HEK293 (cell line): ENCODE results near the gene ADAMTSL3.
A peak's percentile ranks its signal among the peaks of the same experiment; 100 is the strongest.

Experiments used
- CTCF ChIA-PET: fragments of 350-600 bp; formaldehyde crosslinking; extraction: SDS; loops from one replicate; lab custom pipeline; 2021; ENCODE audit warnings: antibody characterized with exemption; lab: Yijun Ruan, JAX
- POLR2A ChIA-PET: fragments of 300-600 bp; formaldehyde crosslinking; extraction: SDS; loops from one replicate; lab custom pipeline; 2020; ENCODE audit warnings: antibody characterized with exemption, inconsistent platforms; lab: Yijun Ruan, JAX
- H3K27ac ChIP-seq: fragments of 200-500 bp; sonication (Bioruptor generic); 2 replicates; pipeline ENCODE4 v1.5.1; 2014; ENCODE audit warnings: low read depth, low read length, control low read depth, inconsistent platforms; ENCODE audit errors: extremely low read depth
- H3K36me3 ChIP-seq, 2 experiments: fragments of 200-500 bp in 1 of 2; sonication (Bioruptor generic) in 1 of 2; 1 replicate in 1 of 2; 2 replicates in 1 of 2; pipeline ENCODE4 v1.5.1; 2014 to 2017; ENCODE audit warnings: inconsistent platforms in 2 of 2, low read length in 2 of 2; ENCODE audit not compliant: control insufficient read depth in 2 of 2, insufficient read depth in 1 of 2
- H3K4me1 ChIP-seq: fragments of 200-500 bp; sonication (Bioruptor generic); 2 replicates; pipeline ENCODE4 v1.5.1; 2014; ENCODE audit warnings: mild to moderate bottlenecking, low read length, inconsistent platforms; ENCODE audit not compliant: control insufficient read depth, insufficient read depth
- H3K4me3 ChIP-seq: 2 replicates; pipeline ENCODE4 v1.5.1; 2011; ENCODE audit warnings: low read depth, mild to moderate bottlenecking, control low read depth, low read length, moderate library complexity
- H3K9me3 ChIP-seq: fragments of 200-500 bp; sonication (Bioruptor generic); 2 replicates; pipeline ENCODE4 v1.5.1; 2014; ENCODE audit warnings: low read depth, low read length, inconsistent platforms; ENCODE audit not compliant: control insufficient read depth, insufficient read depth
- AEBP2 ChIP-seq: fragments of 450-650 bp; formaldehyde crosslinking; IDR thresholded peaks from 2 replicates; pipeline ENCODE4 v1.5.1; 2016; ENCODE audit warnings: missing biosample characterization, missing genetic modification characterization, borderline replicate concordance
- GLI4 ChIP-seq: fragments of 450-650 bp; formaldehyde crosslinking; IDR thresholded peaks from 2 replicates; pipeline ENCODE4 v1.5.1; 2016; ENCODE audit warnings: missing biosample characterization, missing genetic modification characterization
- KLF1 ChIP-seq: fragments of 450-650 bp; formaldehyde crosslinking; IDR thresholded peaks from 2 replicates; pipeline ENCODE4 v1.5.1; 2016; ENCODE audit warnings: missing biosample characterization, missing genetic modification characterization
- PBX3 ChIP-seq: sonication (generic); formaldehyde crosslinking; IDR thresholded peaks from 2 replicates; pipeline ENCODE4 v1.8.1; 2022; ENCODE audit warnings: mild to moderate bottlenecking, moderate library complexity, missing genetic modification reagents
- SALL2 ChIP-seq: fragments of 450-650 bp; formaldehyde crosslinking; IDR thresholded peaks from 2 replicates; pipeline ENCODE4 v1.5.0; 2017; ENCODE audit warnings: missing biosample characterization, mild to moderate bottlenecking, missing genetic modification characterization, borderline replicate concordance
- SCRT1 ChIP-seq: fragments of 450-650 bp; formaldehyde crosslinking; IDR thresholded peaks from 2 replicates; pipeline ENCODE4 v1.5.1; 2016; ENCODE audit warnings: missing biosample characterization, missing genetic modification characterization, borderline replicate concordance
- SCRT2 ChIP-seq: fragments of 450-650 bp; formaldehyde crosslinking; IDR thresholded peaks from 2 replicates; pipeline ENCODE4 v1.5.1; 2016; ENCODE audit warnings: missing biosample characterization, missing genetic modification characterization
- WT1 ChIP-seq: fragments of 450-650 bp; formaldehyde crosslinking; IDR thresholded peaks from 2 replicates; pipeline ENCODE4 v1.5.1; 2016; ENCODE audit warnings: missing biosample characterization, missing genetic modification characterization
- ZBTB10 ChIP-seq: fragments of 450-650 bp; formaldehyde crosslinking; IDR thresholded peaks from 2 replicates; pipeline ENCODE4 v1.5.1; 2016; ENCODE audit warnings: missing biosample characterization, missing genetic modification characterization
- ZFP37 ChIP-seq: fragments of 450-650 bp; formaldehyde crosslinking; IDR thresholded peaks from 2 replicates; pipeline ENCODE4 v1.5.1; 2016; ENCODE audit warnings: missing biosample characterization, missing genetic modification characterization
- ZNF10 ChIP-seq: fragments of 450-650 bp; formaldehyde crosslinking; IDR thresholded peaks from 2 replicates; pipeline ENCODE4 v1.5.1; 2017; ENCODE audit warnings: missing biosample characterization, missing genetic modification characterization
- ZNF214 ChIP-seq: fragments of 450-650 bp; formaldehyde crosslinking; IDR thresholded peaks from 2 replicates; pipeline ENCODE4 v1.5.1; 2017; ENCODE audit warnings: missing biosample characterization, mild to moderate bottlenecking, missing genetic modification characterization, borderline replicate concordance
- ZNF239 ChIP-seq: fragments of 450-650 bp; formaldehyde crosslinking; IDR thresholded peaks from 2 replicates; pipeline ENCODE4 v1.5.1; 2016; ENCODE audit warnings: missing biosample characterization, missing genetic modification characterization
- ZNF26 ChIP-seq: fragments of 450-650 bp; formaldehyde crosslinking; IDR thresholded peaks from 2 replicates; pipeline ENCODE4 v1.5.1; 2016; ENCODE audit warnings: missing biosample characterization, missing genetic modification characterization
- ZNF335 ChIP-seq: fragments of 450-650 bp; formaldehyde crosslinking; conservative IDR thresholded peaks from 2 replicates; pipeline ENCODE4 v1.5.1; 2016; ENCODE audit warnings: missing biosample characterization, missing genetic modification characterization
- ZNF362 ChIP-seq: fragments of 450-650 bp; formaldehyde crosslinking; IDR thresholded peaks from 2 replicates; pipeline ENCODE4 v1.5.1; 2016; ENCODE audit warnings: missing biosample characterization, missing genetic modification characterization
- ZNF449 ChIP-seq: fragments of 450-650 bp; formaldehyde crosslinking; IDR thresholded peaks from 2 replicates; pipeline ENCODE4 v1.5.1; 2017; ENCODE audit warnings: missing biosample characterization, mild to moderate bottlenecking, missing genetic modification characterization, moderate library complexity
- ZNF792 ChIP-seq: fragments of 450-650 bp; formaldehyde crosslinking; IDR thresholded peaks from 2 replicates; pipeline ENCODE4 v1.5.1; 2016; ENCODE audit warnings: missing biosample characterization, missing genetic modification characterization
- ZNF830 ChIP-seq: fragments of 450-650 bp; IDR thresholded peaks from 2 replicates; pipeline ENCODE4 v1.5.0; 2018; ENCODE audit warnings: missing biosample characterization, missing genetic modification characterization, low read depth, mild to moderate bottlenecking, moderate library complexity

The ADAMTSL3 gene

GRCh38 chr15:83854950-83855707 is 201.2 kb downstream of the ADAMTSL3 start (continued):
- TF ChIP-seq ZBTB10 (no peak), ZNF449 (tag by site-specific recombination) (no peak), SCRT1 (tag by site-specific recombination) (0 out of 2 replicates have a peak, but pooled peaks have one; percentile 50), ZNF10 (no peak)

- H3K9me3 ChIP-seq: no peaks in the 10 kb centered on the region
- POLR2A ChIA-PET: no interaction called here
- no peaks in the 10 kb centered on the region for H3K36me3 ChIP-seq
- H3K27ac ChIP-seq: no peak overlapping the region
- no peak overlapping the region for H3K4me3 ChIP-seq
- CTCF ChIA-PET: interaction anchor here (1.0 to 1.6 kb wide), 3 partner anchors 18 to 287 kb away, joined by 3 to 6 read pairs (median 3); no protein-coding TSS in a partner anchor
- no peaks in the 10 kb centered on the region for H3K4me1 ChIP-seq
- no peak for TF ChIP-seq WT1
These were observed 202.0 kb downstream of the ADAMTSL3 start for GRCh38 chr15:83855956-83856355.

- TF ChIP-seq ZNF26 (tag by site-specific recombination) (no peak), SALL2 (tag by site-specific recombination) (no peak), AEBP2 (no peak), ZNF214 (no peak), ZNF362 (tag by site-specific recombination) (no peak), ZNF830 (tag by site-specific recombination) (no peak), PBX3 (CRISPR knock-in tag) (no peak), KLF1 (no peak), ZFP37 (tag by site-specific recombination) (no peak), ZNF239 (no peak), GLI4 (tag by site-specific recombination) (no peak), ZNF335 (tag by site-specific recombination) (no peak), SCRT2 (tag by site-specific recombination) (no peak), ZNF792 (tag by site-specific recombination) (no peak)
- no peak overlapping the region for H3K4me3 ChIP-seq
- ChIA-PET POLR2A (no interaction called here), CTCF (interaction anchor here (0.9 kb wide), 1 partner anchor 21 kb away, joined by 3 read pairs; no protein-coding TSS in a partner anchor)
- H3K9me3 ChIP-seq: no peaks in the 10 kb centered on the region
- H3K27ac ChIP-seq: no peak overlapping the region
- no peaks in the 10 kb centered on the region for H3K36me3 ChIP-seq
- no peaks in the 10 kb centered on the region for H3K4me1 ChIP-seq
These were observed 205.0 kb downstream of the ADAMTSL3 start for GRCh38 chr15:83858820-83859505.
